Hepatic stellate cell (primary cell): ENCODE data around the gene CCDC85C.

Experiments
- DNase-seq: peaks from one replicate; pipeline ENCODE4 v3.0.0; 2011; ENCODE audit warnings: low spot score

The CCDC85C gene

DNA sequence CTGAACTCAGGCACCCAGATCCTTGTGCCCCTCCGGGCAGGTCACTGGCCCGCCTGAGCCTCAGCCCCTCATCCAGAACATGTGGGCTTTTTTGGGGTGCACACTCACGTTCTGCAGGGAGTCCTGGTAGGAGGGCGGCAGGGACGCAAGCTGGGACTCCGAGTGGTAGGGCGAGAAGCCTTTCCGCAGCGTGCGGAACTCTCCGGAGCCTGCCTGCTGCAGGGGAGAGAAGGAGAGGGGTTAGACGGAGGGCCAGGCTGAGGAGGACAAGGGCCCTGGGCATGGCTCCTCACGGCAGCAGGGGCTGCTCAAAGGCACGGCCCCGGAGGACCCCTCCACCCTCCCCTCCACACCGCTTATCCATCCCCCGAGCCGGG is 82.0 kb downstream of the CCDC85C start:
- DNase-seq, result no peak

DNA sequence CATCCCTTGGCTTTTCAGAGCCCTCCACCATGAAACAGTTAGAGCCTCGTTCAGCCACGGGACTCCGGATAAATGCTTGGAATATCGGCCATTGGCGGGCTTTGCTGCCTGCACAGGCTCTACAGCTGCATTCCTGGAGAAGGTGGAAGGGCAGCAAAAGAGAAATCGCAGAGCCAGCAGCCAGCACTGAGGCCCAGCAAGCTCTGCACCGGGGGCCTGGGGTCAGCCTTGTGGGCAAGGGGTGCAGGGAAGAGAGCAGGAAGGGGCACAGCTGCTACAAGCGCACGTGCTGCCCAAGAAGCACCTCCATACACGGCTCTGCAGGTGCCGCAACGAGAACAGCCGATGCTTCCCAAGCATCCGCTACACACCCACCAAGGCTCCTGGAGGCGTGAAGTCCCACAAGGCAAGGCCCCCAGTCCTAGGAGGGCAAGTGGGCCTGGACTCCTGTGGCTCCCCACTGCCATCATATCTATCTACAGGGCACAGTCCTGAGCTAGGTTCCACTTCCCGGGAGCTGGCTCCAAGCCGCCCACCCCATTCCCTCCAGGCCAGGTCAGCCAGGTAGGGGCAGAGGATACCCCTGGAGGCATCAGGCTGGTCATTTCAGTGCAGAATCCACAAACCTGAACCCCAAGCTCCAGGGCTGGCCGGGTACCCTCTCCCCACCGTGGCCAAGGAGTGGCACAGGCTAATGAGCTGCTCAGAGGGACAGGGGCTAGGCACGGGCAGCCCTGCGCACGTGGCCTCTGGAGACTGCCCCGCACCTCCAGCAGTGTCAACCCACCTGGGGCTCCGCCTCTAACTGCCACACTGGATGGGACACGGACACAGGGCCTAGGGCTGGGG is 82.6 kb downstream of the CCDC85C start:
- no peak for DNase-seq

DNA sequence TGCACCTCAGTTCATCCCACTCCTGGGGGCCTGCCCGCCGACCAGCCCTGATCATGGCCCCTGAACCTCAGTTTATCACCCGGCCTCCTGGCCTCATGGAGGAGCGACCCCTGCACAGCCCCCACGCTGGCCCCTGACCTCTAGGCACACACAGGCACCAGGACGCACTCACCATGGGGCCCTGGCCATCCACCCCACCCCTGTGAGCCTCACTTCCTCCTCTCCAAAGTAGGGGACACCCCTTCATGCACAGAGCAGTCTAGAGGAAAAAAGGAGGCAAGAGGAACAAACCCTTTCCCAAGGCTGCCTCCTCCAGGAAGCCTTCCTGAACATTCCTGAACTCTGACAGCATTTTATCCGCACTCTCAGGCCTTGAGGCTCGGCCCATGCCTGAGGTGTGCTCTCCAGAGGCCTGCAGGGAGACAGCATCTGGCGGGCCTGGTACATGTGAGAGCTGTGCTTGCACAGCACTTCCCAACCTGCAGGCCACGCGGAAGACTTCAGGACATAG is 83.4 kb downstream of the CCDC85C start:
- DNase-seq, result no peak

DNA sequence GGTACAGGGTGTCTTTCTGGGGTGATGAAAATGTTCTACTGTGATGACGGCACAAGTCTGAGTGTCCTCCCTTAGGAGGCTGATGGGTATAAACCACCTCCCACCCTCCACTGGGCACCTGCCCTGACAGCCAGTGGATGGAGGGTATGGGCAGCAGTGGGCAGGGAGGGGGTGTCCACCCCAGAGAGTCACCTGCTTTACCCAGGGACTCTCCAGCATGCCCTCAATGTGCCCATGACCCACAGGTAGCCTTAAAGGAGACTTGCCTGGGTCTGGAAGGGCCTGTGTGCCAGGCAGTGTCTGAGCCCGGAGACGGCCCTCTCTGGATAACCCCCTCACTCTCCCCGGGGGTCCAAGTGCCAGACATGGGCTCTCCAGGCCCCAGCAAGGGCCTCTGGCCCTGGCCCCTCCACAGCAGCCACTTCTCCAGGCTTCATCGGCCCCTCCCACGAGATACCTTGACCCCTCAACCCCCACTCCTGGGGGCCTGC is 84.0 kb downstream of the CCDC85C start:
- DNase-seq, result no peak

DNA sequence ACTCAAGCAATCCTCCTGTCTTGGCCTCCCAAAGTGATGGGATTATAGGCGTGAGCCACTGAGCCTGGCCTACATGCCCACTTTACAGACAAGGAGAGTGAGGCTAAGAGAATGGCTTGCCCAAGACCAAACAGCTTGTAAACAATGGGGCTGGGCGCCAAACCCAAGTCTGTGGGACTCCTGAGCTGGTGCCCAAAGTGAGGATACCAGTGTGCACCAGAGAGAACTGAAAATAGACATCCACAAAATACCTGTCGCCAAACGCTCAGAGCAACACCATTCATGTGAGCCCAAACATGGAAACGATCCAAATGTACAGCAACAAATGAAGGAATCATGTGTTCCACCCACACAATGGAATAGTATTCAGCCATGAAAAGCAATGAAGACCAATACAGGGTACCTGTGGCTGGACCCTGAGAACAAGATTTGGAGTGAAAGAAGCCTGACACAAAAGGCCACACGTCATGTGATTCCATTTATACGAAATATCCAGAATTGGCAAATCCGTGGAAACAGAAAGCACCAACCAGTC is 84.6 kb downstream of the CCDC85C start:
- no peak for DNase-seq

DNA sequence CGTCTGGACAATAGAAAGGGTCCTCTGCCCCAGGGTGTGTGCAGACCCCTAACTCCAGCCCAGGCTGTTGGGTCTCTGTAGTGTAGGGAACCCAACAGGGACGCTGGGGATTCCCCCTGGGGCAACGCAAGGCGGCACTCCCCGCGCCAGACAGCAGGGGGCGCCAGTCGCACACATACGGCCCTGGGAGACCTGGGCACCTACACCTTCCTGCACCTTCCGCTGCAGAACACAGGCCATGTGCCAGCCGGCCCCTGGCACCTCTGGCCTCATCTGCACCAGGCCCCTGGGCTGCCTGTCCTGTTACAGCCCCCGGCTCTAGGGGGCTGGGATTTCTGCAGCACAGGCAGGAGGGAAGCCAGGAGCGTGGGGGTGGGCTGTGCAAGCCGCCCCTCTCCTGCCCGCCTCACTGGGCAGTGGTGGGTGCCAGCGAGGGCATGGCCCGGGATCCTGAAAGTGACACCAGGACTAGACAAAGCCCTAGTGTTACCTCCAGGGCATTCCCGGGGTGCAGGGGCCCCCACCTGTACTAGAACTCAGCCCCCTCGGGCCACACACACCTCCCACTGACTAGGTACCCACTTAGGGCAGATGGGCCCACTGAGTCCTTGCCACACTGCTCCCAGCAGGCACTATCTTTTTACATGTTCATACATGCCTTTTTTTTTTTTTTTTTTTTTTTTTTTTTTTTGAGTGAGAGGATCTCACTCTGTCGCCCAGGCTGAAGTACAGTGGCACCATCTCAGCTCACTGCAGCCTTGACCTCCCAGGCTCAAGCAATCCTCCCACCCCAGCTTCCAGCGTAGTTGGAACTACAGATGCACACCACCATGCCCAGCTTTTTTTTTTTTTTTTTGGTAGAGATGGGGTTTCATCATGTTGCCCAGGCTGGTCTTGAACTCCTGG is 85.3 kb downstream of the CCDC85C start:
- peak; percentile 83 for DNase-seq

DNA sequence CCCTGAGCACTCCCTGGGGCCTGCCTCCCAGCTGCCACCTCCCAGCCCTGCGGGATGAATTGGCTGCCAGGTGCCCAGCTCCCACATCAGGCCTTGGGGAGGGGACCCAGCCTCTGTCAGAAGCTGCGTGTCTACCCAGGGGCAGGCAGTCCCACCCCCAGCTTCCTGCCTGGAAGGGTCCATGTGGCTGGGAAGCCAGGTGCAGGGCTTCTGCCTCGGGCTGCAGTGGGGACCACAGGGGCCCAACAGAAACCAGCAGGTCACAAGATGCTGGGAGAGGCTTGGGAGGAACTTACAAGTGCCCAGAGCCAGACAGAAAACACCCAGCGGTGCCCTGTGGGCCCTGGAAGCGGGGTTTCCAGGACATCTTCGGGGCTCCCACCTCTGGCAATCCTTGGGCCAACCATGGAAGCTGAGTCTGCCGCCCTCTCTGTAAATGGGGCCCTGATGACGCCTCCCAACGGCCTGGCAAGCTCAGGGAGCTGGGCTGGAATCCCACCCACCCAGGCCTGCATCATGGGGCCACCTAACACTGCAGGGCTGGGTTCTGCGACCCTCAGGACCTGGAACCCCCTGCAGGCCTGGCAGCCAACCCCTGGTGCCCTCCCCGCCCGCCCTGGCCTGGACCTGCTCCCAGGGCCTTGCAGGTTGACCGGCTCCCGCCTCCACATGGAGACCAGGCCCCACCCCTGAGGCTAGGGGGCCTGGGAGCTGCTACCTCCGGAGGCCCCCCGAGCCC is 86.2 kb downstream of the CCDC85C start:
- DNase-seq, result no peak

DNA sequence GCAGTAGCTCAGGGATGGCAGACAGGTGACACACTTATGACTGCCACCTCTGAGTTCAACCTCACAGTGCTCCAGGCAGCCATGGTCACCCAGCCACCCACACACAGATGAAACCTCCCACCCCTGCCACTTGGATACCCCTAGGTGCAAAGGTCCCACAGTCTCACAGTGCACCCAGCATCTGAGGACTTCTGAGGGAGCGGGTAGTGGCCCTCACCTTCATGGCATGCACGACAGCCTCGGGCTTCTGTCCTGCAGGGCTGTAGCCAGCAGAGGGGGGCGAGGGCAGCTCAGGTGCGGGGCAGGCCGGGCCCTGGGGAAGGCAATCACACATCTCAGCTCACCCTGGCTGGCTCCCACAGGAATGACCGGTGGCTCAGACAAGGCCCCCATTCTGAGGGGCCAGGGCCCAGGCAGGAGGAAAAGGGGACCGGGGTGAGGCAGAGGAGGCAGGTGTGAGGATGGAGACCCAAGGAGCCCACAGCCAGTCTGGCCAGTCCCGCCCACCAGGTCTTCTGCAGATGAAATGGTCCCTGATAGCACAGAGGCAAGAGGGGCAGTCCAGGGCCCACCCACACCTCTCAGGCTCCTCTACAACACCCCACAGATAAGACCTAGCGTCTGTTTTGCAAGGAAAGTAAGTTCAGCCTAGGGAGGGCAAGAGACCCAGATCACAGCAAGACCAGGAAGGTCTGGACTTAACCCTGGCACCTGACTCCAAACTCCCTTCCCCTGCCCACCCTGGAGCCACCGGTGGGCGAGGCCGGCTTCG is 87.0 kb downstream of the CCDC85C start:
- no peak for DNase-seq

DNA sequence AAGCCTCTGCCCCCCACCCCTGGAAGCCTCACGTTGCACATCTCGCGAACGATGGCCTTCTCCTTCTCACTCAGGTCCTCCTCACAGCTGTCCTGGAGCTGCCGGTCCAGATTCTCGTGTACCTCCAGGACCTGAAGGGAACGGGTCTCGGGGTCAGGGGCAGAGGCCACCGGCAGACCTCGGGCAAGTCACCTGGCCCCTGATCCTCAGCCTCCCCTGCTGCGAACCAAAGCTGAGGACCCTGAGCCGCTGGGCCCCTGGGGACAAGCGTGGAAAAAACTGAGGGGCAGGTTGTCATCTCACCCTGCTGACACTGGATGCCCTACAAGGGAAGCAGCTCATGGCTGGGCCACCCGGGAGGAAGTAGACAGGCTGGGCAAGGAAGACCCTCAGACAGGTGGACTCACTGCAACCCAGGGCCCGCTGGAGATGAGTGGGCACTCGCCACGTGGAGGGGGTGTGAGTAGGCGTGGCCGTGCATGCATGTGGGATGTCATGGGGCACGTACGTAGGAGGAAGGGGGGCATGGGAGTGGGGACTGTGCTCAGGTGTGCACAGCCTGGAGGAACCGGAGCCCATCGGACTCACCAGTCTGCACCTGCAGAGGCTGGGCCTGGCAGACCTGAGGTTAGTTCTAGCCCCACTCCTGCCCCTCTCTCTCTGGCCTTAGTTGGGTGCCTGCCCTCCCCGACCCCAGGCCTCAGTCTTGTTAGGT is 87.7 kb downstream of the CCDC85C start:
- DNase-seq, result no peak

DNA sequence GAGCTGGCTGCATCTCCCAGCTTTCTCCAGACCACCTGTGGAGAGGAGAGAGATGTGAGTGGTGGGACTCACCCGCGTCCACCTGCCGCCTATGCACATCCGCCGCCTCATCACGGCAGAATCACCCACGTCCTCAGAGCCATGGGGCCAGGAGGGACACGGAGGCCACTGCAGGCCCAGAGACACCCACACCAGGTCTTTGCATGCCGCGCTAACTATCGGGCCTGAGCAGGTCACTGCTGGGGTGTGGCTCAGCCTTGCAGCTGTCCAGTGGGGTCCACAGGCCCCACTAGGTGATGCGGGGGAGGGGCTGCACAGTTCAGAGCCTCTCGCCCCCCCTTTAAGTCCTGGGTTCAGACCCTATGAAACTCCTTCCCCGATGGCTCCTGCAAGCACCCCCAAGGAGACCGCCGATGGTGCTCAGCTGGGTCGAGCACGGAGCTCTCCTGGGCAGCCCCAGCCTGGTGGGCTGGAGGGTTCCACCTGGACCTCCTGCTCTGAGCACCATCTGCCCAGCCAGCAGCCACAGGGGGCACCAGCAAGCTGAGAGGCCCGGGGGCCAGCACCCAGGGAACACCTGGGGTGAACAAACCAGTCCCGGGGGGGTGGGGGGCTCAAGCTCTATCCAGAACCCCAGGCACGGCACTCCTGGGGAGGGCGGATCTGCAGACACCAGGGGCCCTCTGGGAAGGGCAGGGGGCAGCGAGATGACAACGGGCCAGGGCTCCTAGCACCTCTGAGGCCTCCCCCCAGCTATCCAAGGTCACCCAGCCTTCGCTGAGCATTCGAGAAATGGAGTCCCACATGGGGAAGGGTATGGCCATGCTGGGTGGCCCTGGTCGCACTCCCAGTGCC is 88.5 kb downstream of the CCDC85C start:
- DNase-seq, result no peak

DNA sequence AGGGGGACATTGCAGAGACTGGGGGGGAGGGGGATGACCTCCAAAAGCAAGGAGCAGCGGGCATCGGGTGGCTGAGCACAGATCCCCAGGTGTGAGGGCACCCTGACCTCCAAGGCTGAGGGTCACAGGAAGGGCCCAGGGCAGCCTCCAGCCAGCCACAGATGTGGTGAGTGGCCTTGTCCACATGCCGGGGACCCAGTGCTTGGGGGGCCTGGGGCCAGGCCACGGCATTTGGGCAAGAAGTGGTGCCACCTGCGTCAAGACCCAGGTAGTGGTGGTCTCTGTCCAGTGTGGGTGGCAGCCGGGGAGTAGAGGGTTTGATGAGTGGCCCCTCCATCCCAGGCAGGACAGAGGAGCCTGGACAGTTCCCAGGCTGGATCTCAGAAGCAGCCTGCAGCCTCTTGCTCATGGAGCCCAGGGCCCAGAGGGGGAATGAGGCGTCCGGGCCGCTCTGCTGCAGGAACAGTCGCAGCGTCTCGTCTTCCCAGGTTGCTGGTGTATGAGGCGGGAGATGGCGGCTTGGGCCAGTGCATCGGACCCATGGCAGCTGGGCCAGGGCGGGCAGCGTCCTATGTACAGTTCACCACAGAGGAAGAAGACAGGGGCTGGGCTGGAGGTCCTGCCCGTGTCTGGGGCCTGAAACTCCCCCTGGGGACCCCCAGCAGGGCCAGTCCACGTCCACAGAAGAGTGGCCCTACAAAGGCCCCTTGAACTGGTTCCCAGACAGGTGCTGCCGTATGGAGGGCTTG is 89.3 kb downstream of the CCDC85C start:
- no peak for DNase-seq

DNA sequence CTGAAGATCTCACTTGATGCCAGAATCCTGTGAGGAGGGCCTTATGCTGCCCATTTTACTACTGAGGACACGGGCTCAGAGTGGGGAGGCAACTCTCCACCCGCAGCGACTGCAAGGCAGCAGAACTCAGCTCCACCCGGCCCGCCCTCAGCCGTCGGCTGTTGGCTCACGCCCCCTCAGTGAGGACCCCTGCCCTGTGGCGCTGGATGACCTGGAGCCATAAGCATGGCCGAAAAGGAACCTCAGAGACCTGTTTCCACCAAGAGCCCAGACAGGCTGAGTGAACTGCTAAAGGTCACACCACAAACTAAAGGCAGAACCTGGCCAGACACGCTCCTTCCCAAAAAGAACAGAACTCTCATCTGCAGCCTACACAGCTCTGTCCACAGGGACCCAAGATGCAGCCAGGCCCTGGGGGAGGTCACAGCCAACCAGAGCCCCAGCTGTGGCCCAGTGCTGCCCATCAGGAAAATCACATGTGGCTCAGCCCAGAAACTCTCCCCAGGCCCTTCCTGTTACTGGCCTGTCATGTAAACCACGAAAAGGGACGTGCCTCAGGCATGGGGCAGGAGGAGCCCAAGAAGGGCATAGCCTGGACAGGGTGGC is 90.0 kb downstream of the CCDC85C start:
- no peak for DNase-seq

DNA sequence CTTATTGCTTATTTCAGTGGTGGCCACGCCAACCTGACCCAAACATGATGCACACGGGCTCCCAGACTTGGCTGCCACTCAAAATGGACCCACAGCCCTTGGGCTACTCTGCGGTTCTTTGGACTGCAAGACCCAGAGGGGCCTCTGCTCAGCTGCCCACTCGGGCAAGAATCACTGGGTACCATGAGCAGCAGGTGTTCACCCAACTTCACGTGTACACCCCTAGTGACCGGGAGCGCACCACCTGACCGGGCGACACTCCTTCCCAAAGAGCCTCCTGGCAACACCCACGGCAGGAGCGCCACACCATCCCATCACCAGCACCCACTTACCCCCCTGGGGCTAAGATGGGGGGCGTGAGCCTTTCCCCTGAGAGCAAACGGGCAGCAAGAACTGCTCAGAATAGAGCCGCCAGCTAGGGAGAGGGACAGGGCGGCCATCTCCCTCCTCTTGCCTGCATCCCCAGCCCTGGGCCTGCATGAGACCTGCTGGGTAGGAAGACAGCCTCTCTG is 90.8 kb downstream of the CCDC85C start:
- DNase-seq, result no peak

DNA sequence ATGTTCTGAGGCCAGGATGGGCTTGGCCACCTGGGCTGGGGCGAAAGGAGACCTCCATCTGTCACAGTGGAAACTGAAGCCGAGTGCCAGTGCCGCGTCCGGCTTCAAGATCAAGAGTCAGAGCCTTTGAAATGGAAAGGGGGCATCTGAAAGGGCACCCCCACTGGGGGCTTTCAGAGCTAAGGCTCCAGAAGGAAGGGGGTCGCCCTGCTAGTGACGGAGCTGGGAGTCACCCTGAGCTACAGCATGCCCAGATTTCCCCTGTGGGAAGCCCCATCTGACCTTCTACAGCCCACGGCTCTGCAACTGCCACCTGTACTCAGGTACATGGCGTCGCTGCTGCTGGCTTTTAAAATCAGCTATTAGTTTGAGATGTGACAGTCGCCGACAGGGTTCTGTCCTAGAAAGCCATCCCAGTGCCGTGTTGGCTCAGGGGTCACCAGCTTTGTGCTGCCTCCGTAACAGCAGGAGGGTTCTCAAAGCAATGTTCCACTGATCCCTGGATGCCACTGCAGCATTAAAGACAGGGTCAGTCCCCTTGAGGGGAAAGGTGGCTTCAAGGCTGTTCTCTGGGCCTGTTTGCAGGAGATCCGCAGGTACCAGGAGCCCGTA is 91.3 kb downstream of the CCDC85C start:
- DNase-seq, result no peak

DNA sequence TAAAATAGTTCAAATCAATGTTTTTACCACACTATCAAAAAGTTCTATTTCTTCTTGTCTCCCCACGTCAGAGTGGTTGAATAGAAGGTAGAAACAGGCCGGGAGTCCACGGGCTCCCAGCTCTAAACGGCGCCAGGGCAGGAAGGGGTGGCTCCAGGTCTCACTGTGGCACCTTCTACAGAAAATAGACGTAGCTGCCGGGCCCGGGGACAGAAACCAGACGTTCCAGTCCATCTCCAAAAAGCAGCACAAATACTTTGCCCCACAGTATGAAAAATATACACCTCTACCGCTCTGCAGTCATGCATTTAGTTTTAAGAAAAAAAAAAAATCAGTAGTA is 91.9 kb downstream of the CCDC85C start:
- no peak for DNase-seq

DNA sequence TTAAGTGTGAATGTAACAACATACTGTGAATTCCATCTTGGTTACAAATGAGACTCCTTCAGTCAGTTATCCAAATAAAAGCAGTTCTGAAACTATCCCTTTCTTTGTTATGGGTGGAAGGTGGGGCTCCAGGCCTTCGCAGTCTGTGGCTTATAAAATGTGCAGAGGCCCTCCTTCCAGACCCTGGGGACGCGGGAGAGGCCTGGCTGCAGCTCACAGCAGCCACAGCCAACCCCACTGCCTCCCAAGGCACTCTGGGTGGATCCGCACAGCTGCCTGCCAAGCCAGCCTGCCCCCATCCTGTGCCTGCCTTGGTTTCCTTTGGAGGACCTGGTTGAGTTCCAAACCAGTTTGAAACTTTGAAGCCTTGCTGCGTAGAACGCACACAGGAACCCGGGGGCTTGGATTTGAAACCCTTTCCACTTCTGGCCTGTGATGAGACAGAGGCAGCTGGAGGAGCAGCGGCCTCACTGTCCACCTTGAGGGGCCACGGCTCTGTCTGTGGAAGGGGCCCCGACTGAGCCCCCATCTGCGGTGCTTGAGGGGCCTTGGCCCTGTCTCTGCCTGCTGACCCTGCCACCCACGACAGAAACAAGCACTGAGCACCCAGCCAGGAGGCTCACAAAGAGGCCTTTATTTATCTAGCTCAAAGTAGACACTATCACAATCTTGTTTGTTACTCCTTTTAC is 92.4 kb downstream of the CCDC85C start:
- DNase-seq, result peak; percentile 51

DNA sequence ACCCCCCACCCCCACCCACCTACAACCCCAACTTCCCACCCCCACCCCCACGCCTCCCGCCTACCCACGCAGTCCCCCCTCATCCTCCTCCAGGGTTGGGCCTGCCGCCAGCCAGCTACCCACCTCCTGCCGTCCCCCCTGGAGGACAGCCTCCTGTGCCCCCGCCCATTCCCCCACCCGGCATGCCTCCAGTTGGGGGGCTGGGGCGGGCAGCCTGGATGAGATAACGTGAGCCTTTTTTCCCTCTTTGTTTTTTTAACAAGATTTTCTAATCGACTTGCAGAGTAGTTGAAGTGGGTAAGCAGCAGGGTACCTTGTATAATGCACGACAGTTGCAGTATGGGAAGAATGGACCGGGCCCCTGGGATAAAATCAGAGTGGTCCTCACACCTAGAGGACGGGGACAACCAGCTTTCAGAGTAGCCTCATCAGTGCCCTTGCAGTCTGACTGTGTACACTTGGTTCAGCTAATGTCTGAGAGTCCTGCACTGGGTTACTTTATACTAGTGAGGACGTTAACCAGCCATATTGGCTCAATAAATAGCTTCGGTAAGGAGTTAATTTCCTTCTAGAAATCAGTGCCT is 93.4 kb downstream of the CCDC85C start:
- no peak for DNase-seq
